HepG2 (cell line): ENCODE results near the gene CCDC183. TPM values are rescaled to one million over a fixed set of nuclear protein-coding genes. Genes with fewer than 3 reads are reported as not detected.

Experiments used
- CEBPG ChIP-seq: IDR thresholded peaks from 2 replicates; pipeline ENCODE4 v1.6.1; 2016
- MATR3 ChIP-seq: sonication (generic); formaldehyde crosslinking; IDR thresholded peaks from 2 replicates; pipeline ENCODE4 v1.4.0; 2020; ENCODE audit warnings: missing genetic modification reagents
- MBNL3 ChIP-seq: fragments of 250-450 bp; sonication (Bioruptor Pico); conservative IDR thresholded peaks from 2 replicates; pipeline ENCODE4 v1.8.0; 2022; ENCODE audit warnings: mild to moderate bottlenecking, inconsistent platforms
- MED8 ChIP-seq: sonication (generic); formaldehyde crosslinking; IDR thresholded peaks from 2 replicates; pipeline ENCODE4 v1.8.1; 2023; ENCODE audit warnings: mild to moderate bottlenecking, missing genetic modification reagents; ENCODE audit not compliant: insufficient replicate concordance
- NFRKB ChIP-seq: fragments of 450-650 bp; IDR thresholded peaks from 2 replicates; pipeline ENCODE4 v1.6.1; 2017
- STAG1 ChIP-seq: sonication (generic); formaldehyde crosslinking; IDR thresholded peaks from 2 replicates; pipeline ENCODE4 v1.4.0; 2020; ENCODE audit warnings: missing genetic modification reagents
- TAF15 ChIP-seq: fragments of 200-400 bp; formaldehyde crosslinking; IDR thresholded peaks from one replicate; pipeline ENCODE4 v1.6.1; 2018; ENCODE audit warnings: mild to moderate bottlenecking, low read depth, low read length; ENCODE audit not compliant: poor library complexity, severe bottlenecking
- YEATS2 ChIP-seq: sonication (generic); formaldehyde crosslinking; IDR thresholded peaks from 2 replicates; pipeline ENCODE4 v1.4.0; 2020; ENCODE audit warnings: missing genetic modification reagents, borderline replicate concordance
- ZBTB25 ChIP-seq: IDR thresholded peaks from 2 replicates; pipeline ENCODE4 v1.6.1; 2018; ENCODE audit warnings: missing genetic modification reagents
- ZNF362 ChIP-seq: sonication (generic); formaldehyde crosslinking; IDR thresholded peaks from 2 replicates; pipeline ENCODE4 v1.4.0; 2020; ENCODE audit warnings: missing genetic modification reagents, mild to moderate bottlenecking, borderline replicate concordance
- ZNF383 ChIP-seq: sonication (generic); formaldehyde crosslinking; IDR thresholded peaks from 2 replicates; pipeline ENCODE4 v1.4.0; 2020; ENCODE audit warnings: missing genetic modification reagents, mild to moderate bottlenecking, borderline replicate concordance
- ZNF557 ChIP-seq: sonication (generic); formaldehyde crosslinking; IDR thresholded peaks from 2 replicates; pipeline ENCODE4 v1.4.0; 2020; ENCODE audit warnings: missing genetic modification reagents
- ZNF770 ChIP-seq: sonication (generic); formaldehyde crosslinking; IDR thresholded peaks from 2 replicates; pipeline ENCODE4 v1.5.0; 2020; ENCODE audit warnings: mild to moderate bottlenecking, missing genetic modification reagents
- ZNF850 ChIP-seq: sonication (generic); formaldehyde crosslinking; conservative IDR thresholded peaks from 2 replicates; pipeline ENCODE4 v1.9.0; 2021; ENCODE audit warnings: mild to moderate bottlenecking, missing genetic modification reagents
- ZSCAN12 ChIP-seq: sonication (generic); formaldehyde crosslinking; IDR thresholded peaks from 2 replicates; pipeline ENCODE4 v1.9.0; 2021; ENCODE audit warnings: mild to moderate bottlenecking, missing genetic modification reagents
- ZSCAN22 ChIP-seq: sonication (generic); formaldehyde crosslinking; IDR thresholded peaks from 2 replicates; pipeline ENCODE4 v1.4.0; 2020; ENCODE audit warnings: mild to moderate bottlenecking, missing genetic modification reagents
- polyA plus RNA-seq, 8 experiments: library from polyadenylated mRNA; depleted of rRNA in 3 of 8; stranded (reverse) in 7 of 8; unstranded in 1 of 8; fragments of >200 nt; fragmentation: Illumina TruSeq in 4 of 8; extraction: Trizol in 4 of 8; gene quantifications; 2 replicates each; pipeline versions ENCODE4 v1.2.1 to v1.2.3, GENCODE V29; 2011 to 2016; ENCODE audit warnings: low read depth in 4 of 8, missing spikeins in 1 of 8, mixed read lengths in 1 of 8; ENCODE audit not compliant: insufficient read depth in 1 of 8
- total RNA-seq, 5 experiments: library from RNA; depleted of rRNA; stranded (reverse); fragments of >200 nt; fragmentation: Illumina TruSeq; extraction: Trizol; gene quantifications; 2 replicates each; pipeline ENCODE4 v1.2.3, GENCODE V29; 2016; ENCODE audit warnings: low read depth in 1 of 5
- TF ChIP-seq, protein P1 (sequence below): sonication (generic); formaldehyde crosslinking; IDR thresholded peaks from 2 replicates; pipeline ENCODE4 v1.8.1; 2022; ENCODE audit warnings: low read depth, mild to moderate bottlenecking, missing genetic modification reagents
- TF ChIP-seq, protein P2 (sequence below): sonication (generic); formaldehyde crosslinking; IDR thresholded peaks from 2 replicates; pipeline ENCODE4 v1.4.0; 2020; ENCODE audit warnings: mild to moderate bottlenecking, missing genetic modification reagents
- TF ChIP-seq, protein P3 (sequence below): sonication (generic); formaldehyde crosslinking; IDR thresholded peaks from 2 replicates; pipeline ENCODE4 v1.4.0; 2020; ENCODE audit warnings: missing genetic modification reagents

Gene CCDC183
- total and polyA plus RNA-seq, 2 of the 13 experiments (the other 11 are each of a cell fraction or from before 2014, with no cell fraction given): 5.0 to 66.4 TPM

GRCh38 chr9:136769710-136770191, 26.4 kb upstream of the CCDC183 start (continued):
- TF ChIP-seq, protein P1, sequence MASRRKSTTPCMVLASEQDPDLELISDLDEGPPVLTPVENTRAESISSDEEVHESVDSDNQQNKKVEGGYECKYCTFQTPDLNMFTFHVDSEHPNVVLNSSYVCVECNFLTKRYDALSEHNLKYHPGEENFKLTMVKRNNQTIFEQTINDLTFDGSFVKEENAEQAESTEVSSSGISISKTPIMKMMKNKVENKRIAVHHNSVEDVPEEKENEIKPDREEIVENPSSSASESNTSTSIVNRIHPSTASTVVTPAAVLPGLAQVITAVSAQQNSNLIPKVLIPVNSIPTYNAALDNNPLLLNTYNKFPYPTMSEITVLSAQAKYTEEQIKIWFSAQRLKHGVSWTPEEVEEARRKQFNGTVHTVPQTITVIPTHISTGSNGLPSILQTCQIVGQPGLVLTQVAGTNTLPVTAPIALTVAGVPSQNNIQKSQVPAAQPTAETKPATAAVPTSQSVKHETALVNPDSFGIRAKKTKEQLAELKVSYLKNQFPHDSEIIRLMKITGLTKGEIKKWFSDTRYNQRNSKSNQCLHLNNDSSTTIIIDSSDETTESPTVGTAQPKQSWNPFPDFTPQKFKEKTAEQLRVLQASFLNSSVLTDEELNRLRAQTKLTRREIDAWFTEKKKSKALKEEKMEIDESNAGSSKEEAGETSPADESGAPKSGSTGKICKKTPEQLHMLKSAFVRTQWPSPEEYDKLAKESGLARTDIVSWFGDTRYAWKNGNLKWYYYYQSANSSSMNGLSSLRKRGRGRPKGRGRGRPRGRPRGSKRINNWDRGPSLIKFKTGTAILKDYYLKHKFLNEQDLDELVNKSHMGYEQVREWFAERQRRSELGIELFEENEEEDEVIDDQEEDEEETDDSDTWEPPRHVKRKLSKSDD (CRISPR knock-in tag): no peak
- TF ChIP-seq ZNF362 (CRISPR knock-in tag) (no peak), MBNL3 (no peak), ZNF557 (no peak), STAG1 (CRISPR knock-in tag) (peak; percentile 40; the same call in 1 of the 2 replicates), ZSCAN12 (CRISPR knock-in tag) (no peak), MATR3 (no peak), MED8 (no peak), ZBTB25 (CRISPR knock-in tag) (no peak), ZNF850 (CRISPR knock-in tag) (no peak), ZSCAN22 (no peak), NFRKB (no peak), ZNF770 (CRISPR knock-in tag) (peak; percentile 62; the same call in 1 of the 2 replicates), ZNF383 (CRISPR knock-in tag) (no peak), CEBPG (no peak), TAF15 (no peak), YEATS2 (CRISPR knock-in tag) (no peak)
- TF ChIP-seq, protein P2, sequence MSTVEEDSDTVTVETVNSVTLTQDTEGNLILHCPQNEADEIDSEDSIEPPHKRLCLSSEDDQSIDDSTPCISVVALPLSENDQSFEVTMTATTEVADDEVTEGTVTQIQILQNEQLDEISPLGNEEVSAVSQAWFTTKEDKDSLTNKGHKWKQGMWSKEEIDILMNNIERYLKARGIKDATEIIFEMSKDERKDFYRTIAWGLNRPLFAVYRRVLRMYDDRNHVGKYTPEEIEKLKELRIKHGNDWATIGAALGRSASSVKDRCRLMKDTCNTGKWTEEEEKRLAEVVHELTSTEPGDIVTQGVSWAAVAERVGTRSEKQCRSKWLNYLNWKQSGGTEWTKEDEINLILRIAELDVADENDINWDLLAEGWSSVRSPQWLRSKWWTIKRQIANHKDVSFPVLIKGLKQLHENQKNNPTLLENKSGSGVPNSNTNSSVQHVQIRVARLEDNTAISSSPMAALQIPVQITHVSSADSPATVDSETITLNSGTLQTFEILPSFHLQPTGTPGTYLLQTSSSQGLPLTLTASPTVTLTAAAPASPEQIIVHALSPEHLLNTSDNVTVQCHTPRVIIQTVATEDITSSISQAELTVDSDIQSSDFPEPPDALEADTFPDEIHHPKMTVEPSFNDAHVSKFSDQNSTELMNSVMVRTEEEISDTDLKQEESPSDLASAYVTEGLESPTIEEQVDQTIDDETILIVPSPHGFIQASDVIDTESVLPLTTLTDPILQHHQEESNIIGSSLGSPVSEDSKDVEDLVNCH (CRISPR knock-in tag): no peak
- TF ChIP-seq, protein P3, sequence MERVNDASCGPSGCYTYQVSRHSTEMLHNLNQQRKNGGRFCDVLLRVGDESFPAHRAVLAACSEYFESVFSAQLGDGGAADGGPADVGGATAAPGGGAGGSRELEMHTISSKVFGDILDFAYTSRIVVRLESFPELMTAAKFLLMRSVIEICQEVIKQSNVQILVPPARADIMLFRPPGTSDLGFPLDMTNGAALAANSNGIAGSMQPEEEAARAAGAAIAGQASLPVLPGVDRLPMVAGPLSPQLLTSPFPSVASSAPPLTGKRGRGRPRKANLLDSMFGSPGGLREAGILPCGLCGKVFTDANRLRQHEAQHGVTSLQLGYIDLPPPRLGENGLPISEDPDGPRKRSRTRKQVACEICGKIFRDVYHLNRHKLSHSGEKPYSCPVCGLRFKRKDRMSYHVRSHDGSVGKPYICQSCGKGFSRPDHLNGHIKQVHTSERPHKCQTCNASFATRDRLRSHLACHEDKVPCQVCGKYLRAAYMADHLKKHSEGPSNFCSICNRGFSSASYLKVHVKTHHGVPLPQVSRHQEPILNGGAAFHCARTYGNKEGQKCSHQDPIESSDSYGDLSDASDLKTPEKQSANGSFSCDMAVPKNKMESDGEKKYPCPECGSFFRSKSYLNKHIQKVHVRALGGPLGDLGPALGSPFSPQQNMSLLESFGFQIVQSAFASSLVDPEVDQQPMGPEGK (CRISPR knock-in tag): peak; percentile 36
